GM19455 (cell line): Measurements from ENCODE around the gene TUBE1.
"Not testable (repeated sequence)": the region's sequence is repeated elsewhere in the genome, so short reads cannot be mapped to it uniquely, and the experiment has no call there.

ENCODE experiments used
- ATAC-seq: cut with Tn5 transposase; IDR thresholded peaks from one replicate; pipeline ENCODE4 v1.9.1; 2021; ENCODE audit not compliant: unreplicated experiment

The TUBE1 gene

GRCh38 chr6:112065426-112065986, 21.8 kb downstream of the TUBE1 start:
- ATAC-seq = no peak

- no peak for ATAC-seq
These were observed 24.3 kb downstream of the TUBE1 start for GRCh38 chr6:112062966-112063365.

- ATAC-seq = no peak
These were observed 25.7 kb downstream of the TUBE1 start for GRCh38 chr6:112061605-112062004.

- ATAC-seq = no peak
These were observed 28.8 kb downstream of the TUBE1 start for GRCh38 chr6:112058243-112059032.

GRCh38 chr6:112054555-112055190, 32.6 kb downstream of the TUBE1 start:
- no peak for ATAC-seq

- ATAC-seq = no peak
These were observed 33.3 kb downstream of the TUBE1 start, which contains the start of gene CCN6 for GRCh38 chr6:112054001-112054400. CCN6 (plus strand) TSS chr6:112054104; CDS start chr6:112054358, 254 bp downstream.

GRCh38 chr6:112051251-112051740, 36.0 kb downstream of the TUBE1 start:
- not testable (repeated sequence) for ATAC-seq

- ATAC-seq = no peak
These were observed 36.9 kb downstream of the TUBE1 start for GRCh38 chr6:112050429-112050828.

- ATAC-seq = no peak
These were observed 37.3 kb downstream of the TUBE1 start for GRCh38 chr6:112049996-112050395.

- ATAC-seq = no peak
These were observed 38.1 kb downstream of the TUBE1 start for GRCh38 chr6:112049026-112049799.

GRCh38 chr6:112047523-112047922, 39.8 kb downstream of the TUBE1 start:
- ATAC-seq = not testable (repeated sequence)

- no peak for ATAC-seq
These were observed 42.4 kb downstream of the TUBE1 start for GRCh38 chr6:112044856-112045255.

GRCh38 chr6:112044196-112044595, 43.1 kb downstream of the TUBE1 start:
- ATAC-seq = no peak

- ATAC-seq = peak; percentile 87
These were observed 44.0 kb downstream of the TUBE1 start for GRCh38 chr6:112043032-112044007.

- no peak for ATAC-seq
These were observed 45.7 kb downstream of the TUBE1 start for GRCh38 chr6:112041535-112041934.

GRCh38 chr6:112040956-112041355, 46.3 kb downstream of the TUBE1 start:
- no peak for ATAC-seq

GRCh38 chr6:112039431-112039770, 47.9 kb downstream of the TUBE1 start:
- ATAC-seq = no peak

- no peak for ATAC-seq
These were observed 48.4 kb downstream of the TUBE1 start for GRCh38 chr6:112038756-112039430.

- no peak for ATAC-seq
These were observed 49.0 kb downstream of the TUBE1 start for GRCh38 chr6:112038268-112038667.
